ENCODE measurements around the gene TMC3. TPM values are rescaled to one million over a fixed set of nuclear protein-coding genes. Genes with fewer than 3 reads are reported as not detected.

The TMC3 gene
- polyA plus RNA-seq, 1 of the 3 experiments (the other 2 are of a cell fraction): not detected

GRCh38 chr15:81347910-81348309, 26.1 kb downstream of the TMC3 start:
- Histone ChIP-seq H3K4me2 (no peak overlapping the region), H3K4me1 (ENCODE audit: control insufficient read depth in 1 of 2, insufficient read depth in 2 of 2, low read depth in 1 of 2, low read length in 1 of 2) (no peaks in the 10 kb centered on the region; a peak in 1 of 4 replicates), H3K9me2 (no peaks in the 10 kb centered on the region), H3F3A (replicated peaks; ENCODE audit: insufficient read depth) (no peaks in the 10 kb centered on the region), H3K36me3 (replicated peaks in 1 of 2; ENCODE audit: control insufficient read depth in 1 of 2, insufficient read depth in 2 of 2, low read length in 1 of 2) (no peaks in the 10 kb centered on the region), H4K20me1 (ENCODE audit: insufficient read depth) (no peaks in the 10 kb centered on the region), H3K27ac (ENCODE audit: low read depth in 2 of 2, low read length in 1 of 2) (no peak overlapping the region), H2AFZ (ENCODE audit: low read depth) (no peak overlapping the region), H3K4me3 (ENCODE audit: low read depth in 2 of 2, low read length in 1 of 2) (no peak overlapping the region), H3K27me3 (ENCODE audit: insufficient read depth) (peaks cover 4% of the 10 kb centered on the region; the same call in 1 of the 2 replicates), H3K79me2 (ENCODE audit: insufficient read depth) (no peaks in the 10 kb centered on the region), H3K9me3 (no peaks in the 10 kb centered on the region), H3K9ac (no peak overlapping the region)
- DNase-seq: no peak
- ChIA-PET CTCF (no interaction called here), POLR2A (no interaction called here)
- 55% methylated on average over 4 of the region's 4 CpGs for WGBS (ENCODE audit: low lambda C conversion rate)
- TF ChIP-seq CTCF (IDR thresholded peaks at IDR 0.05) (no peak), RFX5 (IDR thresholded peaks at IDR 0.05; ENCODE audit: low read length) (no peak), NRF1 (IDR thresholded peaks at IDR 0.05; ENCODE audit: low read depth, low read length) (no peak), FOXM1 (IDR thresholded peaks at IDR 0.05; ENCODE audit: low read depth) (no peak)

- no peak for TF ChIP-seq USF2 (IDR thresholded peaks at IDR 0.05; ENCODE audit: borderline replicate concordance, low read depth, low read length)
- TF ChIP-seq SIN3A (IDR thresholded peaks at IDR 0.05; ENCODE audit: borderline replicate concordance, low read depth, low read length): no peak
- TF ChIP-seq CTCF (IDR thresholded peaks at IDR 0.05): no peak
- TF ChIP-seq POLR2AphosphoS5 (IDR thresholded peaks at IDR 0.05; ENCODE audit: low read depth, low read length): no peak
- TF ChIP-seq MAX (IDR thresholded peaks at IDR 0.05; ENCODE audit: low read depth): no peak
- no peak for TF ChIP-seq JUND (IDR thresholded peaks at IDR 0.05)
- no peak for TF ChIP-seq TAF1 (IDR thresholded peaks at IDR 0.05; ENCODE audit: borderline replicate concordance, low read depth, low read length)
- no peak for TF ChIP-seq TCF12 (IDR thresholded peaks at IDR 0.05)
- no peak for TF ChIP-seq USF1 (IDR thresholded peaks at IDR 0.05; ENCODE audit: borderline replicate concordance, low read depth)
- TF ChIP-seq GATA2 (CRISPR knock-in tag; IDR thresholded peaks at IDR 0.05): no peak
- no peak for TF ChIP-seq ZBTB33 (IDR thresholded peaks at IDR 0.05; ENCODE audit: borderline replicate concordance, low read depth)
- TF ChIP-seq MXI1 (IDR thresholded peaks at IDR 0.05; ENCODE audit: low read depth, low read length): no peak
- H3K79me2 ChIP-seq (ENCODE audit: insufficient read depth): no peaks in the 10 kb centered on the region
- no peak overlapping the region for H3K9ac ChIP-seq
- no peak overlapping the region for H2AFZ ChIP-seq (ENCODE audit: low read depth)
- no peak for DNase-seq
- H3K9me2 ChIP-seq: no peaks in the 10 kb centered on the region
- H4K20me1 ChIP-seq (ENCODE audit: insufficient read depth): no peaks in the 10 kb centered on the region
- H3K9me3 ChIP-seq: no peaks in the 10 kb centered on the region
- 25% methylated on average over 2 of the region's 2 CpGs for WGBS (ENCODE audit: low lambda C conversion rate)
- H3F3A ChIP-seq (replicated peaks; ENCODE audit: insufficient read depth): no peaks in the 10 kb centered on the region
- no peaks in the 10 kb centered on the region for H3K36me3 ChIP-seq (replicated peaks in 1 of 2; ENCODE audit: control insufficient read depth in 1 of 2, insufficient read depth in 2 of 2, low read length in 1 of 2)
- POLR2A ChIA-PET: no interaction called here
- CTCF ChIA-PET: no interaction called here
- no peak overlapping the region for H3K27ac ChIP-seq (ENCODE audit: low read depth in 2 of 2, low read length in 1 of 2)
- H3K4me1 ChIP-seq (ENCODE audit: control insufficient read depth in 1 of 2, insufficient read depth in 2 of 2, low read depth in 1 of 2, low read length in 1 of 2): no peaks in the 10 kb centered on the region; a peak in 1 of 4 replicates
- no peak overlapping the region for H3K4me2 ChIP-seq
- peaks cover 4% of the 10 kb centered on the region; the same call in 1 of the 2 replicates for H3K27me3 ChIP-seq (ENCODE audit: insufficient read depth)
- H3K4me3 ChIP-seq (ENCODE audit: low read depth in 2 of 2, low read length in 1 of 2): no peak overlapping the region
Observed at GRCh38 chr15:81346611-81347010, 27.4 kb downstream of the TMC3 start.
